GM12872 (cell line): ENCODE data around the gene PF4V1.

Experiments
- TF ChIP-seq, protein P1 (sequence below): IDR thresholded peaks from 3 replicates; pipeline ENCODE4 v1.5.1; 2011; ENCODE audit warnings: low read depth, mild to moderate bottlenecking, low read length, moderate library complexity; ENCODE audit not compliant: insufficient read depth

The PF4V1 gene

DNA sequence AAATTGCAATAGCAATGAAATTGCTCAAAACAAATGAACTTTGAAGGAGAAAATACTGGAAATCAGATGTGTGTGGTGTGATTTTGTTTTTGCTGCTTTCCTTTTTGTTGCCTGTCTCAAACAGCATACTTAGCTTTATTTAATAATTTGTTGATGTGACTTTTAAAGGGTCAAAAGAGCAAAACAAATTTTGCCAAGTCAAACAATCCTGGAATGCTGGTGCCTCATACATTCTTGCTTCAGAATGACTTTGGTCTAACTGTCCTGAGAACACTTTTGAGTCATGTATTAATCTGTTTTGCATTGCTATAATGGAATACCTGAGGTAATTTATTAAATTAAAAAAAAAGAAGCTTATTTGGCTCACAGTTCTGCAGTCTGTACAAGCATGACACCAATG, 3.4 kb downstream of the PF4V1 start:
- TF ChIP-seq, protein P1, sequence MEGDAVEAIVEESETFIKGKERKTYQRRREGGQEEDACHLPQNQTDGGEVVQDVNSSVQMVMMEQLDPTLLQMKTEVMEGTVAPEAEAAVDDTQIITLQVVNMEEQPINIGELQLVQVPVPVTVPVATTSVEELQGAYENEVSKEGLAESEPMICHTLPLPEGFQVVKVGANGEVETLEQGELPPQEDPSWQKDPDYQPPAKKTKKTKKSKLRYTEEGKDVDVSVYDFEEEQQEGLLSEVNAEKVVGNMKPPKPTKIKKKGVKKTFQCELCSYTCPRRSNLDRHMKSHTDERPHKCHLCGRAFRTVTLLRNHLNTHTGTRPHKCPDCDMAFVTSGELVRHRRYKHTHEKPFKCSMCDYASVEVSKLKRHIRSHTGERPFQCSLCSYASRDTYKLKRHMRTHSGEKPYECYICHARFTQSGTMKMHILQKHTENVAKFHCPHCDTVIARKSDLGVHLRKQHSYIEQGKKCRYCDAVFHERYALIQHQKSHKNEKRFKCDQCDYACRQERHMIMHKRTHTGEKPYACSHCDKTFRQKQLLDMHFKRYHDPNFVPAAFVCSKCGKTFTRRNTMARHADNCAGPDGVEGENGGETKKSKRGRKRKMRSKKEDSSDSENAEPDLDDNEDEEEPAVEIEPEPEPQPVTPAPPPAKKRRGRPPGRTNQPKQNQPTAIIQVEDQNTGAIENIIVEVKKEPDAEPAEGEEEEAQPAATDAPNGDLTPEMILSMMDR: no peak

DNA sequence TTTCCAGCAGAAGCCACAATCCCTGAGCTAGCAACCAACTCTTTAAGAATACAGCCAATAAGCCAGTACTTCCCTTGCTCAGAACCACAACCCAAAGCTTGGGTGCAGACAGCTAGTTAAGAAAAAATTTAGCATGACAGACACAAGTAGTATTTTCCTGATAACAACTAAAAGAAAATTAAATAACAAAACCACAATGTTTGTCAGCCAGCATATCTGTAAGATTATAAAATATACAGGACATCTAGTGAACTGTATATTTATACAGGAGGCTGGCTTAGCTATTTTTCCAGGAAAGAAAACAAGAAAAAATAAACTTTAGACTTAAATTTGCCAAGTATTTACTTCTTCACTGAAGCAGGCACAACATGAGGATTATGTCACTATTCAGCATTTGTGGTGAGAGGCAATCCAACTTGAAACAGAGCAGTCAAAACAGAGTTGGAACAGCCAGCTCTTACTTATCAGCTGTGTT, 6.6 kb downstream of the PF4V1 start:
- TF ChIP-seq, protein P1: no peak

DNA sequence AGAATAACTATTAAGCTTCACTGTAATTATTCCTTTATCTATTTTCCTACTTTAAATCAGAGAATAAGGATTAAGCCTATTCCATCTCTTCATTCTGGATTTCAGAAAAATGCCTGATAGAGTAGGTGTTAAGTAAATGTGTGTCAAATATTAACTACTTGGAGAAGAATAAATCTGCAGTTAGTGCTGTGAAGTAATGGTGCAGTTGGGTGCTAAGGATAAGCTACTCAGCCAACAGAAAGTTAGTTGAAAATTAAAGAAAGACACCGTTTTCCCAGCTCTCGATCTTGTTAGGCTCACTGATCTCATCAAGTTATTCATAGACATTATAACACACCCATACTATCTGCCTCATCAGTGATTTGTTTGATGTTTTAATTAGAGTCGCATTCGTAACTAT, 7.1 kb downstream of the PF4V1 start:
- TF ChIP-seq, protein P1: no peak

DNA sequence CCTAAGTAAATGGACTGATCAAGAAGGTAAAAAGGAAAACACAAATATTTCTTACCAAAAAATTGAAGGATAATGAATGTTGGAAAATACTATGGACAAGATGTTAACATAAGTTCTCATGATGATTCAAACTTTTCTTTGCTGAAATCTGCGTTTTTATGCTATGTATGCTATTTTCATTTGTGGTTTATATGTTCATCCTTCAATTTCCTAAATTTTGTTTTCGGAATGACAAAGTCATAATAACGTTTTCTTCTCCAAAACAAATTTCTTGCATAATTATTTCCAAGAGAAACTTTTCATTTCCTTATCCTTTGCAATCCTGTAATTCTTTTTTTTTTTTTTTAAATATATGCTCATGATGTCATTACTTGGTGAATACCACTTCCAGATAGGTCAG, 7.8 kb downstream of the PF4V1 start:
- TF ChIP-seq, protein P1: no peak

DNA sequence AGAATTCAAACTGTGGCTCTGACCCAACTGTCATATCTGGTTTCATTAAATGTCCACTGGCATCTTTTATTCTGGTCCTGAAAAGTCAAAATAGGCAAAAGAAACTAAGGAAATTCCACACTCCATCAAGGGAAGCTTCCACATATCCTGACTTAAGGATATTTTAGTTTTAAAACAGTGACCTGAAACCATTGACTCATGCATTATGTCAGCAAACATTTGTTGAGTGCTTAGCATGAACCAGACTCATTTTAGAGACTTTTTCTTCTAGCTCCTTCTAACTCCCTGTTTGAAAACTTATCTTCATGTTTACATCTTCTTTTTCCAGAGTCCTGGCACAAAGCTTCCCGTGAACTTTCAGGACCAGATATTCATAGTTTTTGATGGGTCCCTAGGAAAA, 9.2 kb downstream of the PF4V1 start:
- TF ChIP-seq, protein P1: no peak

DNA sequence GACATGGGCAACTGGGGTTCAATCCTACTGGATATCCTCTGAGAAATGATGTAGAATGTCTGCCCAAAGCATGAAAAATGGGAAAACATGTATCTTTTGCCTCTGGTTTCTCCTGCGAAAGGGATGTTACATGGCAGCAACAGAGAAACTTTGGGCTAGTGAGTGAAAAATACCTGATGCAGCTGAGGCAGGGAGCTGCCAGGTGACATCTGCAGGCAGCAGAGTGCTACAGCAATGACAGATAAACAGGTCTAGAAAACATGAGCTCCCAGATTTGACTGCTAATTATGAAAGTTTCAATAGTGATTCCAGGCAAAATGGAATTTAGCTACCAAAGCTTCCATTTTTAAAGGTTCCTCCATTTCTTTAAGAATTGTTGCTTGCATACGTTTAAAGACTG, 11.3 kb downstream of the PF4V1 start:
- TF ChIP-seq, protein P1: peak; percentile 59

DNA sequence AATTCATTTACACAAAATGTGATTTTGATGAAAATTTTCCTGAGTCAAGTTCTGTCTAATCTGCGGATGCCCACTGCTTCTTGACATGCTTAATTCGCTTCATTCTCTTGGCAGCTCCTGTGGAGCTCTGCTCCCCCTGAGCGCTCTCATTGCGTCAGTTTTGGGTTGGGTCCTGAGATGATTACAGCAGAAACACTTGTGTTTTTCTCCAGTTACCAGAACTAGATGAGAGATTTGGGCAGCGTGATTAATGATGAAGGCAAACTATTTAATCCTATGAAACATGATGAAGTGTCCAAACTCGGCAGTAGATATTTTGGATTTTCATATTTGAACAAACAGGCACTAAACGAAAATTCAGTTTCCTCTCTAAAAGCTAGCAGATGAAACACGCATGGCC, 11.9 kb downstream of the PF4V1 start:
- TF ChIP-seq, protein P1: no peak

DNA sequence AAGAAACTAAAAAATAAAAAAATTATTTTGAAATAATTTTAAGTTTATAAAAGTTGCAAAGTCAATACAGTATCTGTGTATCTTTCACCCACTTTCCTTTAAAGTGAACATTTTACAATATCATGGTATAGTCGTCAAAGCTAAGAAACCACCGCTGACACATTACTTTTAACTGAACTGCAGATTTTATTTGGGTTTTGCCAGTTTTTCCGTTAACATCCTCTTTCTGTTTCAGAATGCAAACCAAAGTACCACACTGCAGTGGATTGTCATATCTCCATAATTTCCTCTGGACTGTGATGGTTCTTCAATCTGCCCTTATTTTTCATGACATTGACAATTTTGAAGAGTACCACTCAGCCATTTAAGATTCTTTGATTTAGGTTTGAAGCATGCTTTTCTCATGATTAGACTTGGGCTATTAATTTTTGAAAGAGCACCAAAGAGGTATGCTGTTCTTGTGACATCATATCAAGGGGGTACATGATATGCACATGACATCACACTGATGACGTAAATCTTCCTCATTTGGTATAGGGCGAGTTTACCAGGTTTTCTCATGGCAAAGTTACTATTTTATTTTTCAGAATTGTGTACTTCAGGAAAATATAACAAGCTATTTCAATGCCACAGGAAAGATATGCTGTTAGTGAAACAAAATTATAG, 12.5 kb downstream of the PF4V1 start:
- TF ChIP-seq, protein P1: no peak
